NCI-H2107 treated with DMSO at 0.1 percent for 48 hours (cell line): ENCODE data around the gene CYP2W1.
"Not testable (repeated sequence)": the region's sequence is repeated elsewhere in the genome, so short reads cannot be mapped to it uniquely, and the experiment has no call there.

Source experiments
- DNase-seq: peaks from one replicate; lab custom pipeline; 2025; ENCODE audit not compliant: unreplicated experiment; lab: John Stamatoyannopoulos, UW

Gene CYP2W1

GRCh38 chr7:996079-996872 lies 13.3 kb downstream of the CYP2W1 start:
- no peak for DNase-seq

GRCh38 chr7:997404-998395 lies 14.7 kb downstream of the CYP2W1 start:
- DNase-seq: no peak

DNA sequence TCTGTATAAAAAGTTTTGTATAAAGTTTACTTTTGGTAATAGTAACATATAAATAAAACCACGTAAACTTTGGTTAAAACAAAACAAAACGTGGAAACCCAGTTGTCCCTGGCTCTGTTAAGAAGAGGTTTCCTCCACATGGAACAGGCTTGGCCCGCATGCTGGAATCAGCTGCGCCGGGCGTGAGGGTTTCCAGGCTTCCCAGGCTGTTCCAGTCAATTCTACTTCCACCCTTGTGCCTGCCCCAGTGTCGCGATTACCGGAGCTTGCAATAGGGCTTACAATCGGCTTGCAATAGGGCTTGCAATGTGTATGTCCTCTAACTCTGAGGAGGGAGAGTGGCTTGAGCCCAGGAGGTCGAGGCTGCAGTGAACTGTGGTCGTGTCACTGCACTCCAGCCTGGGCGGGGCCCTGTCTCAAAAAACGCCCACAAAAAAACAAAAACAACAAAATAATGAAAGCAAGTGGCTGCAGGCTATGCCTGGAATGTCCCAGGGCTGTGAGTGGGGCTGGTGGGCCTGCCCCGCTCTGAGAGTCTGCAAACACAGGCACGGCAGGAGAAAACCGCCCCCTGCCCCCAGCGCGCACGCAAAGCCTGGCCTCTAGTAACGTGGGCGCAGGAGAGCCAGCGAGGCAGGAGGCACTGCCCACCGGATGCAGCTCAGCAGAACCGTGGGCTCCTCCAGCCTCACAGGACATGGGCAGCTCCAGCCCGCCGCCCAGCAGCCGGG lies 16.3 kb downstream of the CYP2W1 start:
- no peak for DNase-seq

DNA sequence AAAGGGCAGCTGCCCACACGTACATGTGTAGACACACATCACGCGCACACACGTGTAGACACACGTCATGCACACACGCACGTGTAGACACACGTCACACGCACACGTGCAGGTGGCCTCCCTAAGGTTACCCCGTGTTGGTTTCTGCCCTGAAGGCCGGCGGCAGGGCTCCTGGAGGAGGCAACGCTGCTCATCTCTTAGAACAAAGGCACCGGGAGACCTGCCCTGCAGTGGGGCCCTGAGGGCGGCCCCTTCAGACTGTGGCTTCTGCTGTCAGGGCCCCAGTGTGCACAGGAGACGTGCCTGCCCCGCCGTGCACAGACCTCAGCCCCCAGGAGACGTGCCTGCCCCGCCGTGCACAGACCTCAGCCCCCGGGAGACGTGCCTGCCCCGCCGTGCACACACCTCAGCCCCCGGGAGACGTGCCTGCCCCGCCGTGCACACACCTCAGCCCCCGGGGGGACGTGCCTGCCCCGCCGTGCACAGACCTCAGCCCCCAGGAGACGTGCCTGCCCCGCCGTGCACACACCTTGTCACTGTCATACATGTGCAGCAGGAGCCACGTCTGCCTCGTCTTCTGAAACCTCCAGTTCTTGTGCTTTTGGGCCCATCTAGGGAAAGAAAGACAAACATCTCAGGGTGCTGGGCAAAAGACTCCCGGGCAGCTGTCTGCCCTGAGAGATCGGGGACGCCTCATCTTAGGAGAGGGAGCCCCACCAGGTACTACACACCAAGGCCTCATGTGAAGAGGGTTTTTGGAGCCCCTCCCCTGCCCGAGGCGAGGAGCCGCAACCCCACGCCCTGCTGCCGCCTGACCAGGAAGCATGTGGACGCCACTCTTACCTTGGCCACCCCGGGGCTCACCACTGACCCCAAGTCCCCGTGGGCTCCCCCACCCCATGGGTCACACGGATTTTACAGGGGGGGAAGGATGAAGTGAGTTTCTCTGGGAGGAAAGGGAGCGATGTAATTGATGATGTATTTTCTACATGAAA lies 17.3 kb downstream of the CYP2W1 start:
- no peak for DNase-seq

GRCh38 chr7:1001069-1001770 lies 18.2 kb downstream of the CYP2W1 start:
- DNase-seq: not testable (repeated sequence)

DNA sequence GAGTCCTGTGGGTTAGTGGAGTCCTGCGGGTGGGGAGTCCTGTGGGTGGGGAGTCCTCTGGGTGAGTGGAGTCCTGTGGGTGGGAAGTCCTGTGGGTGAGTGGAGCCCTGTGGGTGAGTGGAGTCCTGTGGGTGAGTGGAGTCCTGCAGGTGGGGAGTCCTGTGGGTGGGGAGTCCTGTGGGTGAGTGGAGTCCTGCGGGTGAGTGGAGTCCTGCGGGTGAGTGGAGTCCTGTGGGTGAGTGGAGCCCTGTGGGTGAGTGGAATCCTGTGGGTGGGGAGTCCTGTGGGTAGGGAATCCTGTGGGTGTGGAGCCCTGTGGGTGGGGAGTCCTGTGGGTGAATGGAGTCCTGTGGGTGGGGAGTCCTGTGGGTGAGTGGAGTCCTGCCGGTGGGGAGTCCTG lies 19.0 kb downstream of the CYP2W1 start:
- not testable (repeated sequence) for DNase-seq

- DNase-seq: not testable (repeated sequence)
Observed at GRCh38 chr7:1002445-1002844, 19.5 kb downstream of the CYP2W1 start.

DNA sequence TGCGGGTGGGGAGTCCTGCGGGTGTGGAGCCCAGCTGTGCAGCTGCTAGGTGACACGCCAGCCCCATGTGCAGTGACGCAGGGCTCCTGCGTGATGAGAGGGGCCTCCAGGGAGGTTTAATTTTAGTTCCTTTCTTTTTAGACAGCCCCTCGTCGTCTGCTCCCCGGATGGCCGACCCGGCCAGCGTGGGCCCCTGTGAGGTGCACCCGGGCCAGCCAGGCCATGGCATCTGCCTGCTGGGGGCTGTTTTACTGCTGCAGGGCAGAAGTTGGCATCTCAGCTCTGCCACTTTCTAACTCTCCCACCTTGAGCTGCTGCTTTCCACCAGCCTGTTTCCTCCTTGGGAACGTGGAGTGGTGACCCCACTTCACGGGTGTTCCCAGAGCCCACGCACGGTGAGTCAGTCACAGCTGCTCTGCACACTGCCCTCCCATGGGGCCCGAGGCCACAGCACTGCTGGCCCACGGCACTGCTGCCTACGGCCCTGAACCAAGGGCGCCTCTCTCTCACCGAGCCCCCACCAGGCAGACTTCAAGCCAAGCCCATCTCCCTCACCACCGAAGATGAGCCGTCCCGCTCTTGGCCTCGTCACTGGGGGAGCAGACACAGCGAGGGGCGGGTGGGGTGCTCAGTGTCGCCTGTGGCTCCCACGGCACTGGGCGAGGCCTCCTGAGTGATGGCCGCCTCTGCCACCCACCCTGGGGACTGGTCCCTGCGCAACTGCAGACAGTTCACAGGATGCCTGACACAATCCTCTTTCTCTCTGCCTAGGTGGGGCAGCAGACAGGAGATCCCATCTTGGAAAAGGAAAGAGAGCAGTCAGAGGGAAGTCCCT lies 21.3 kb downstream of the CYP2W1 start:
- DNase-seq: no peak

DNA sequence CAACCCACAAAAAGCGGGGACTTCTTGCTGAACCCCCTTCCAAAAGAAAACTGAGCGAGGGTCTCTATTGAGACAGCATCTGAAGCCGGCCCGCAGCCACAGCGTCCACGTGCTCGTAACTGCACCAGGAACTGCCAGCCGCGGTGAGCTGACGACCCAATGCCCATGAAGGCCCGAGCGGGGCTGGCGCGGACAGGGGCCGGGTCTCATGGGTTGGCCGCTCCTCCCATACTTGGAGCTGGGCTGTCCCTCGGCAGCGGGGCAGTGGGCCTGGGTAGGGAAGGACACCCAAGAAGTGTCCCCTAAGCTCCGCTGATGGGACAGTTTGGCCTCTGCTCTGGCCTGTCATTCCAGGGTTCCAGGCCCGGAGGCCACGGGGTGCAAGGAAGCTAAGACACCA lies 22.3 kb downstream of the CYP2W1 start:
- no peak for DNase-seq

- no peak for DNase-seq
Observed at GRCh38 chr7:1007901-1008300, 24.9 kb downstream of the CYP2W1 start.

DNA sequence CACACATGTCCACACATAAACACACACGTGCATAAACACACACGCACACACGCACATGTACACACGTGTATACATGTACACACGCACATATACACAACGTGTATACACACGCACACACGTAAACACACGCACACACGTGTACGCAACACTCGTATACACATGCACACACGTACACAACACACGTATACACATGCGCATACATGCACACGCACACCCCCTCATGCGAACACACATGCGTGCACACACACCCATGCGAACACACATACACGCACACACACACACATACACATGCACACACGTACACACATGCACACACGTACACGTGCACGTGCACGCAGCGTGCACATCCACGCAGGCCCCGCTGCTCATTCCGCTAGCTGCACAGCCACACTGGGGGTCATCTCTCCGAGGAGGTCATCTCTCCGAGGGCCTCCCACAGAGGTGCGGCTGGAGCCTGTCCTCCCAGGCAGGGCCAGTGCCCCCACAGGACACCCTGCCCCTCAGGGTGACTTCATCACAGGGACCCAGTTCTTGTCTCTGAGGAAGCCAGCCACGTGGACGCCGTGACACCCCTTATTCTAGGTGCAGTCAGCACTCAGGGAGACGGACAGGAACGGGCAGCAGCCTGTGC lies 25.9 kb downstream of the CYP2W1 start:
- no peak for DNase-seq

DNA sequence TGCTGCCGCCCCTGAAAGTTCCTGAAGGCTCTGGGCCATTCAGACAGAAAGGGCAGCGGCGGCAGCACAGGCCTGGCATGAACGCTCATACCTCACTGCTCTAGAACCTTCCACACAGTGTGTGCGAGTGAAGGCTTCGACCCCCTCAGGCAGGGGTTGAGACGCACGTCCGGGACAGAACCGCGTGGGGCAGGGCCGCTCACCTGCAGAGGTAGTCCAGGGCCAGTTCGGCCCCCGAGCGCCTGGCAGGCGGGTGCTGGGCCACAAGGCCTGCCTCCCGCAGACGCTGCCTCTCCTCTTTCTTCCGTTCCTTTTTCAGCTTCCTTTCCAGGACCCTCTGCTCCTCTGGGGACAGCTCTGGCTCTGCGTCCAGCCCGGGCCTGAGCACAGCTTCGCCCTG lies 26.8 kb downstream of the CYP2W1 start:
- DNase-seq: no peak

DNA sequence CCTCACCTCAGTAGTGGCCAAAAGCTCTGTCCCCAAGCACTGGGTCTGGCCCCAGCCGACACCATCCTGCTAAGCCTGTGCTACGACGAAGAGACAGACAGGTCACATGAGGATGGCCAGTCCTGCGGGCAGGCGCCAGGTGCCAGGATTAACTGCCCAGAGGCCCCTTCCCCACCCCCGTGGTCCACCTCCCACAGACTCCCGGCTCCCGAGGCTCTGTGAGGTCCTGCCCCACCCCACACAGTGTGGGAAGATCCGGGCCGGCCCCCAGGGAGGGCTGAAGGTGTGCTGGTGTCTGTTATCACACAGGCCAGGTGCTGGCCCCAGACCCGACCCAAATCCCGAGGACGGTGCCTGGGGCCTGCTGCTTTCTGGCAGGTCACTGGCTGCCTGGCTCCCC lies 27.2 kb downstream of the CYP2W1 start:
- no peak for DNase-seq

DNA sequence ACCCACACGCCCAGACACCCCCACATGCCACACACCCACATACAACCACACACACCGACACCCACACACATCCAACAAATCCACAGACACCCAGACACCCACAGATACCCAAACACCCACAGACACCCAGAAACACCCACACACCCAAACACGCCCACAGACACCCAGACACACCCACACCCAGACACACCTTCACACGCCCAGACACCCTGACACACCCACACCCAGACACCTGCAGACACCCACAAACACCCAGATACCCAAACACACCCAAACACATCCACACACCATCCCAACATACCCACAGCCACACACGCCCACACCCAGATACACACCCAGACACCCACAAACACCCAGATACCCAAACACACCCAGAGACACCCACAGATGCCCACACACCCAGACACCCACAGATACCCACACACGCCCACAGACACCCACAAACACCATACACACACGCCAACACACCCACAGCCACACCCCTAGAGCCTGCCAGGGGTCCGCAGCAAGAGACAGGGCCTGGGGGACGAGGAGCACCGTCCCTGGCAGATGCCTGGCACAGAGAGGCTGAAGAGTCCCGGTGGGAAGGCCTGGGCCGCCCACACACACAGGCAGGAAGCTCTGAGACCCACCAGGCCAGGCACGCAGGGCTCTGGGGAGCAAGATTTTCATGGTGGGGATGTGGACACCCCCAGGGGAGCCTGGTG lies 28.5 kb downstream of the CYP2W1 start:
- DNase-seq: no peak

- DNase-seq: no peak
Observed at GRCh38 chr7:1012004-1012715, 29.2 kb downstream of the CYP2W1 start.

DNA sequence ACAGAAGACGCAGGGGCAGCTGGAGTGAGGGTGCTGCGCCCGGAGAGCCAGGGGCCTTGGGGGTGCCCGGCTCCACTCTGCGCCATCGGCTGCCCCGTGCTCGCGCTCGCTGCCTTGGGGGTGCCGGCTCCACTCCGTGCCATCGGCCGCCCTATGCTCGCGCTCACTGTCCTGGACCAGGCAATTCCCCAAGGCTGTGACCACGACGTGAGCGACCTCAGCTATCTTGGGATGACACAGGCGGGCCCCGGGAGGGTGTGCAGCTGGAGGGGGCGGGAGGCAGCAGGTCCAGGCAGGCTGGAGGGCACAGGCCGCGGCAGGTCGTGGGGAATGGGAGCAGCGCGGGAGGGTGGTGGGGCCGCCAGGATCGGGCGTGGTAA lies 29.7 kb downstream of the CYP2W1 start:
- DNase-seq: no peak

- no peak for DNase-seq
Observed at GRCh38 chr7:1013581-1013980, 30.6 kb downstream of the CYP2W1 start.
